GM21717 (cell line): ENCODE data around the gene ARL11.
A peak's percentile ranks its signal among the peaks of the same experiment; 100 is the strongest.
"Not testable (repeated sequence)": the region's sequence is repeated elsewhere in the genome, so short reads cannot be mapped to it uniquely, and the experiment has no call there.

Experiments used
- ATAC-seq: cut with Tn5 transposase; IDR thresholded peaks from one replicate; pipeline ENCODE4 v1.9.1; 2021; ENCODE audit warnings: mild to moderate bottlenecking, moderate library complexity; ENCODE audit not compliant: unreplicated experiment

The ARL11 gene

DNA sequence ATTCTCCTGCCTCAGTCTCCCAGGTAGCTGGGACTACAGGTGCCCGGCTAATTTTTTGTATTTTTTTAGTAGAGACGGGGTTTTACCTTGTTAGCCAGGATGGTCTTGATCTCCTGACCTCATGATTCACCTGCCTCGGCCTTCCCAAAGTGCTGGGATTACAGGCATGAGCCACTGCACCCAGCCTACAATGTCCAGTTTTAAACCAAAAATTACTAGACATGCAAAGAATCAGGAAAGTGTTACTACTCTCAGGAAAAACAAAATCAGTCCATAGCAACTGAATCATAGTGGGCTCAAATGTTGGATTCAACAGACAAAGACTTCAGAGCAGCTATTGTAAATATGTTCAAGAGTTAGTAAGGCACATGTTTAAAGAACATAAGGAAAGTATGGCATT is 16.3 kb upstream of the ARL11 start:
- not testable (repeated sequence) for ATAC-seq

- ATAC-seq: no peak
Measured at GRCh38 chr13:49615836-49616675, 12.3 kb upstream of the ARL11 start.

- no peak for ATAC-seq
Measured at GRCh38 chr13:49616676-49617065, 11.6 kb upstream of the ARL11 start.

- peak; percentile 71 for ATAC-seq
Measured at GRCh38 chr13:49620170-49620621, 8.1 kb upstream of the ARL11 start.

- no peak for ATAC-seq
Measured at GRCh38 chr13:49622174-49622946, 5.9 kb upstream of the ARL11 start.

DNA sequence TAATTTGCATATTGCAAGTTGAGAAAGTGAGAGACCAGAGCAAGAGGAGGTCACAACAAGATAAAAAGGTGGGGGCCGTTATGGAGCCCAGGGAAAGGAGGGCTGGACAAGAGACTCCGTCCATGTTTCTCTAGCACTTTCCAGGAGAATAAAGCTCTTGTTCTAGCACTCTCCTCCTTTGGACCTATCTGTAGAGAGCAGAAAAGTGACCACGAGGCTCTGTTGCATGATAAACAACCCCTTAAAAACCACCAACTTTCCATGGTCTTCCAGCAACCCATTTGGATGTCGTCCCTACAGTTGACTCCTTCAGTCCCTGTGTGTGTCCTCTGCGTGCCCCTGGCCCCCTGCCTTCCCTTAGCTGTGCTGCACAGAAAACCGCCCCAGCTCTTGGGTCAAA is 4.1 kb upstream of the ARL11 start:
- no peak for ATAC-seq

DNA sequence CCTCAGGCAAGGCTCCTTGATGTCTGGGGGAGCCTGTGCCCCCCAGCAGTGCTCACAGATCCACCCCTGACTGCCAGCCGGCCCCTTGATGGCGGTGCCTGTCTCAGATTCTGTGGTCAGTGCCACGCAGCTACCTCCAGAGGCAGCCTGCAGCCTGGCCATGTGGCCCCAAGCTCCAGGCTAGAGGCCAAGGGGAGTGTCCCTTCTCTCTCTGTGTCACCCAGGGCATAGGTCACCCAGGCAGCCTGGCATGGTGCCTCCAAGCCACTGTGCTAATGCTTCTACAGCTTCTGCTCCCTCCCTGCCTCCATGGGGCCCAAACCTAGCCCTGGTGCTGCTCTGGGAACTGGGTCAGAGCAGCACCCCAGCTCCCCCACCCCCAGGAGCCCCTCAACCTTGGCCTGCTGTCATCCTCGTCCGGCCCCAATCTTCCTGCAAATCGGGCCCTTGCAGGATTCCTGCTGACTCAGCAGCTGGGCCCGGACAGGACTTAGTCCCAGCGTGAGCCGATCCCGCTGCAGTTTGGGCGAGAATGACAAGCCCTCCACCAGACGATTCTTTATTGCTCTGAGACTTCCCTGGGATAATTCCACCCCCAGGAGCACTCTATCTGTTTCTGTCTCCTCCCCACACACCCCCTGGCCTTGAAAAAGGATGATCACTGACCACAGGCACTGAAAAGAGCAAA is 2.8 kb upstream of the ARL11 start:
- no peak for ATAC-seq

GRCh38 chr13:49629196-49629938 is 1.1 kb downstream of the ARL11 start:
- no peak for ATAC-seq

DNA sequence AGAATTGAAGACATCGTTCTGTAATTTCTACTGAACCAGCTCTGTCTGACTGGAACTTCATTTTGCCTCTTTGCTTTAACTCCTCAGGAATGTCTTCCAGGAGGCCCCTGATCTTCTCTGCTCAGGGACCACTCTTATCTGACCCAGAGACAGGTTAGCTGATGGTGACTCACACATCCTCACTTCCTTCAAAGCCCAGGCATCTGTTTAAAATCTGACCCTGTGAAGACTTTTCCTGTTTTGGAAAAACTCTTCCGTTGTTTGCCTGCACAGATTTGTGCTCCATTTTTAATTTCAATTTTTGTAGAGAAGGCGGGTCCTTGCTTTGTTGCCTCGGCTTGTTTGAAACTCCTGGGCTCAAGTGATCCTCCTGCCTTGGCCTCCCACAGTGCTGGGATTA is 1.6 kb downstream of the ARL11 start:
- ATAC-seq: no peak

GRCh38 chr13:49630580-49630979 is 2.3 kb downstream of the ARL11 start:
- ATAC-seq: no peak

DNA sequence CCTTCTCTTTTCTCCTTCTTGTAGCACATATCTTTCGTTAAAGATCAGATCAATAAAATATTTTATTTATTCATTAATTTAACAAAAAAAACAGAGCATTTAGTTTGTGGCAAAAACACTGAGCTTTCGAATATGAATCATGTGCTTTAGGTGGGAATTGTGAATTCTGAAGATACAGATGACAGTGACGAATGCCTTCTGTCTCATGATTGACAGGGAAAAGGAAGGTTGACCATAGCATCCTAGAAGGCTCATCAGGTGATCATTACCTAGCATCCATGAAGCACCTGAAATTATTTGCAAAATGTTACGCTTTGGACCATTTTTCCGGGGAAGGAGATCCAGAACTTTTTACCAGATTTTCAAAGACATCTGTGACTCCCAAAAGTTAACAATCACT is 3.8 kb downstream of the ARL11 start:
- no peak for ATAC-seq

DNA sequence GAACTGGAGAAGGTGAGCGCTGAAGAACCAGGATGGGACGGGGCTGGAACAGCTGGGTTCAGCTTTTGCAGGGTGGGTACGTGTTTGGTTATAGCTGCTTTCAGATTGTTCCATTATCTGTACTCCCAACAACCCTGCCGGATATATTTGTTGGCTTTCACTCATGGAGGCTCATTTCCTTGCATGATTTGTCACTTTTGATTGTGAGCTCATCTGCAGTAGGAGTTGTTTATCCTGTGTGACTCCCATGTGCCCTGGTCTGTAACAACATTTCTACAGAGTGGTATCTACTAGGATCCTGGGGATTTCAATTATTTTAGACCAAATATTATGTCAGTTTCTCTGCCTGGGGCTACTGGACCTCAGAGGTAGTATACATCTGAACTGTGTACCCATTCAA is 5.4 kb downstream of the ARL11 start:
- no peak for ATAC-seq

GRCh38 chr13:49635599-49636433 is 7.5 kb downstream of the ARL11 start:
- no peak for ATAC-seq

- ATAC-seq: no peak
Measured at GRCh38 chr13:49636705-49637104, 8.4 kb downstream of the ARL11 start.

DNA sequence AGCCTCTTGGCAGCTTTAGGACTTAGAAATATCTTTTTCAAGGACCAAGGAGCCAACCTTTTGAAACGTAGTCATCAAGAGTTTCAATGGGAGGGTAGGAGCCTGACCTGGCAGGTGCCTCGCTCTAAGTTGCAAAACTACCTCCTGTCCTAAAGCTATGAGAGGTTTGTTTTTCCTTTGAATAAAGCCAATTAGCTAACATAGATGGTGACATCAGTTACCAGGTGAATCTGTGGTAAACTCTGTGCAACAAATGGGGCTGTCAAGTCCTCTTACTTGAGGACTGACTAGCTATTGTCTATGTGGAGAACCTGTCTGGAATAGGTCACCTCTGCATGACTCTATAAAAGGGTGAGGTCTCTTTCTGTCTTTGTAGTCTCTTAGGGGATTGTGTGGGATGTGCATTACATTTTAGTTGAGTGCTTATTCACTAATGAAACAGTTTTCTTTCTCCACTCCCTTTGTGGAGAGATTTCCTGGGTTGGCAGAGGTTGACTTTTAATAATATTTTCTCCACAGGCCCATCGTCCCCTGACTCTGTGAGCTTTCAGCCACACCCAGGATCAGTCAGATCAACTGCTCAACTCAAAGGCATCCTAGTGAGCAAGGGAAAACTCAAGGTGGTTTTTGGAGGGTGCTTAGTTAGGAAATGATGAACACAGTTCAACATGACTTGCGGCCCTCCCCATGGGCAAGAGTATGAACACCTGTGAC is 9.9 kb downstream of the ARL11 start:
- no peak for ATAC-seq

DNA sequence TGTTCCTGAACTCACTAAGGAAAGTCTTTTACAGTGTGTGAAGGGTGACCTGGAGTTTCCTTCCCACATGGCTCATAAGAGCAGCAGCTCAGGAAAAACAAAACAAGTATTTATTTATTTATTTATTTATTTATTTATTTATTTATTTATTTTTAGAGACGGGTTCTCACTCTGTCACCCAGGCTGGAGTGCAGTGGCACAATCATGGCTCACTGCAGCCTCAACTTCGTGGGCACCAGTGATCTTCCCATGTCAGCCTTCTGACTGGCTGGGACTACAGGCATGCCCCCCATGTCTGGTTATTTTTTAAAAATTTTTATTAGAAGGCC is 10.4 kb downstream of the ARL11 start:
- no peak for ATAC-seq

DNA sequence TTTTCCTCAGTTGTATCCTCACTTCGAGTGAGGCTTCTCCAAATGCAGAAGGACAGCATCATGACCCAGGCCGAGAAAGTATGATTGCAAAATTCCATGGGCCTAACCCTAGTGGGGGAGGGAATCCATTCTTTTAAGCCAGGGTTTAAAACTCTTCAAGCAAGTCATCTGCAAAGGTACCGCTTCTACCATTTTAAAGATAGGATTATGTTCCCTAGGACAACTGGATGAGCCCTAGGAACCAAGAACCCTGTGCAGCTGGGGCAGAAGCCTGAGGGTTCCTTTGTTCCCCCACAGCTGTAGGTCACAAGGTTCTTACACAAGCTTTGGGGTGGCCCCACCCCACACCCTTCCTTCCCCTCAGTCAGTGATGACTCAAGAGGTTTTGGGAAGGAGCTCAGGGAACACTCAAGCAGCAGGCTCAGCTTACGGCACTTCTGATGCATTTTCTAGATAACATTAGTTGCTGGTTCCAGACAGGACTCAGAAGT is 13.5 kb downstream of the ARL11 start:
- ATAC-seq: no peak

GRCh38 chr13:49643035-49643646 is 14.8 kb downstream of the ARL11 start:
- peak; percentile 61 for ATAC-seq

- no peak for ATAC-seq
Measured at GRCh38 chr13:49645451-49645850, 17.1 kb downstream of the ARL11 start.
